CD8-positive, alpha-beta memory T cell (primary cell): ENCODE results near the gene FAM131B. TPM values are rescaled to one million over a fixed set of nuclear protein-coding genes. Genes with fewer than 3 reads are reported as not detected.

Experiments used
- CTCF ChIA-PET: fragments of 350-600 bp; sonication (Branson Sonifier 250); formaldehyde crosslinking; loops from one replicate; lab custom pipeline; 2021; ENCODE audit warnings: antibody characterized with exemption; lab: Charles Lee
- POLR2A ChIA-PET: fragments of 350-600 bp; sonication (Branson Sonifier 250); formaldehyde crosslinking; loops from one replicate; lab custom pipeline; 2021; ENCODE audit warnings: antibody characterized with exemption; lab: Charles Lee
- DNase-seq, 5 donors: peaks; one replicate each; pipeline versions ENCODE4 v3.0.0 to v3.0.0-alpha.2; 2020 to 2022; ENCODE audit warnings: mixed read lengths in 1 of 5
- H3K27ac ChIP-seq: one replicate; pipeline ENCODE4 v1.7.0; 2013; ENCODE audit warnings: low read depth, mild to moderate bottlenecking, low read length, moderate library complexity
- H3K27me3 ChIP-seq: 2 replicates; pipeline ENCODE4 v1.7.0; 2013; ENCODE audit warnings: low read length, mild to moderate bottlenecking; ENCODE audit not compliant: insufficient read depth, poor library complexity, severe bottlenecking
- H3K36me3 ChIP-seq: 2 replicates; pipeline ENCODE4 v1.7.0; 2013; ENCODE audit warnings: mild to moderate bottlenecking, low read length, moderate library complexity; ENCODE audit not compliant: insufficient read depth
- H3K4me1 ChIP-seq: 2 replicates; pipeline ENCODE4 v1.7.0; 2013; ENCODE audit warnings: mild to moderate bottlenecking, low read length, moderate library complexity; ENCODE audit not compliant: insufficient read depth
- H3K4me3 ChIP-seq: 2 replicates; pipeline ENCODE4 v1.7.0; 2013; ENCODE audit warnings: mild to moderate bottlenecking, low read length
- H3K9me3 ChIP-seq: 2 replicates; pipeline ENCODE4 v1.7.0; 2013; ENCODE audit warnings: mild to moderate bottlenecking, low read length
- H3K27ac Mint-ChIP-seq, 8 donors: one replicate each; pipeline ENCODE4 v1.8.0; 2020 to 2021; ENCODE audit warnings: mixed read lengths in 8 of 8, mild to moderate bottlenecking in 6 of 8, inconsistent platforms in 3 of 8, moderate library complexity in 3 of 8
- H3K27me3 Mint-ChIP-seq, 2 donors: one replicate each; pipeline ENCODE4 v1.8.0; 2020 to 2021; ENCODE audit warnings: mixed read lengths in 2 of 2, mild to moderate bottlenecking in 1 of 2, moderate library complexity in 1 of 2
- H3K36me3 Mint-ChIP-seq, 3 donors: one replicate each; pipeline ENCODE4 v1.8.0; 2020 to 2021; ENCODE audit warnings: mixed read lengths in 3 of 3, inconsistent platforms in 1 of 3, mild to moderate bottlenecking in 1 of 3
- H3K4me1 Mint-ChIP-seq, 3 donors: one replicate each; pipeline ENCODE4 v1.8.0; 2020 to 2021; ENCODE audit warnings: mixed read lengths in 3 of 3, inconsistent platforms in 1 of 3, mild to moderate bottlenecking in 1 of 3
- H3K4me3 Mint-ChIP-seq, 7 donors: one replicate each; pipeline ENCODE4 v1.8.0; 2020 to 2021; ENCODE audit warnings: mixed read lengths in 7 of 7, mild to moderate bottlenecking in 6 of 7, moderate library complexity in 4 of 7, inconsistent platforms in 2 of 7
- H3K9me3 Mint-ChIP-seq, 5 donors: one replicate each; pipeline ENCODE4 v1.8.0; 2020 to 2022; ENCODE audit warnings: mixed read lengths in 5 of 5, mild to moderate bottlenecking in 3 of 5, moderate library complexity in 2 of 5, inconsistent platforms in 1 of 5
- polyA plus RNA-seq: library from polyadenylated mRNA; unstranded; fragments of 300-500 nt; fragmentation: Illumina TruSeq; gene quantifications from one replicate; pipeline ENCODE4 v1.2.3, GENCODE V29; 2021
- total RNA-seq, 2 experiments: library from RNA; stranded (reverse); gene quantifications; one replicate each; pipeline ENCODE4 v1.2.3, GENCODE V29; 2021

Gene FAM131B
- total and polyA plus RNA-seq, 3 experiments from 2014 or later: 1.6 to 2.8 (median 2.4) TPM

- Histone ChIP-seq H3K4me1 (peaks cover 6% of the 10 kb centered on the region), H3K27me3 (no peaks in the 10 kb centered on the region), H3K9me3 (no peaks in the 10 kb centered on the region), H3K36me3 (peaks cover 58% of the 10 kb centered on the region), H3K27ac (no peak overlapping the region), H3K4me3 (no peak overlapping the region)
- Mint-ChIP-seq H3K27ac (peak overlapping the region in 6 of 8 donors; percentile 1 to 84 (median 38)), H3K4me1 (peaks cover 25 to 50% (median 33%) of the 10 kb centered on the region in 3 donors), H3K27me3 (no peaks in the 10 kb centered on the region), H3K9me3 (peaks cover 0 to 3% (median 0%) of the 10 kb centered on the region in 5 donors), H3K36me3 (peaks cover 26 to 74% (median 42%) of the 10 kb centered on the region in 3 donors), H3K4me3 (peak overlapping the region in 1 of 7 donors; percentile 6)
- ChIA-PET POLR2A (no interaction called here), CTCF (interaction anchor here (0.8 to 4.4 kb wide), 13 partner anchors 10 to 250 kb away, joined by 3 to 47 read pairs (median 4); partner anchors contain the start of gene CASP2)
- peak; percentile 40 to 73 (median 44) for DNase-seq
These were observed 57.0 kb downstream of the FAM131B start for GRCh38 chr7:143305423-143306070.

- Mint-ChIP-seq H3K27me3 (no peaks in the 10 kb centered on the region), H3K36me3 (peaks cover 31 to 80% (median 44%) of the 10 kb centered on the region in 3 donors), H3K27ac (peak overlapping the region in 3 of 8 donors; percentile 57 to 87 (median 84)), H3K9me3 (no peaks in the 10 kb centered on the region), H3K4me3 (no peak overlapping the region), H3K4me1 (peaks cover 22 to 50% (median 33%) of the 10 kb centered on the region in 3 donors)
- Histone ChIP-seq H3K4me1 (peaks cover under 1% of the 10 kb centered on the region), H3K36me3 (peaks cover 64% of the 10 kb centered on the region), H3K27ac (no peak overlapping the region), H3K27me3 (no peaks in the 10 kb centered on the region), H3K9me3 (no peaks in the 10 kb centered on the region), H3K4me3 (no peak overlapping the region)
- DNase-seq: no peak
- ChIA-PET POLR2A (no interaction called here), CTCF (interaction anchor here (1.0 to 4.4 kb wide), 9 partner anchors 17 to 76 kb away, joined by 3 to 47 read pairs (median 5); partner anchors contain the start of gene CASP2)
These were observed 57.6 kb downstream of the FAM131B start for GRCh38 chr7:143304938-143305337.

DNA sequence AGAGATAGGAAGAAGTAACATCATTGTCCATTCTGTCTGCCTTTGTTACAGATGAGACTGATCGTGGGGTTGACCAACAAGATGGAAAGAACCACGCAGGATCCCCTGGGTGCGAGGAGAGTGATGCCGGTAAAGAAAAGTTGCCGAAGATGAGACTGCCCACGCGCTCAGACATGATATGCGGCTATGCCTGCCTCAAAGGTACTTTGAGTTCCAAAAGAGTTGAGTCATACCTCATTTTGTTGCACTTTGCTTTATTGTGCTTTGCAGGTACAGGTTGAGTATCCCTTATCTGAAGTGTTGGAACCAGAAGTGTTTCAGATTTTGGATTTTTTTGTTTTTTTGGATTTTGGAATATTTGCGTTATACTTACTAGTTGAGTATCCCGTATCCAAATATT is 58.8 kb downstream of the FAM131B start:
- H3K4me1 Mint-ChIP-seq: peaks cover 27 to 54% (median 37%) of the 10 kb centered on the region in 3 donors
- POLR2A ChIA-PET: no interaction called here

More for the DNA sequence above, 58.8 kb downstream of the FAM131B start:
- H3K36me3 ChIP-seq: peaks cover 75% of the 10 kb centered on the region
- no peak for DNase-seq
- Mint-ChIP-seq H3K36me3 (peaks cover 35 to 88% (median 47%) of the 10 kb centered on the region in 3 donors), H3K27me3 (no peaks in the 10 kb centered on the region), H3K9me3 (no peaks in the 10 kb centered on the region), H3K4me3 (no peak overlapping the region), H3K27ac (peak overlapping the region in 1 of 8 donors; percentile 21)
- H3K4me1 ChIP-seq: peaks cover 6% of the 10 kb centered on the region
- CTCF ChIA-PET: interaction anchor here (4.4 kb wide), 1 partner anchor 63 kb away, joined by 47 read pairs; no protein-coding TSS in a partner anchor
- H3K9me3 ChIP-seq: no peaks in the 10 kb centered on the region
- no peak overlapping the region for H3K27ac ChIP-seq
- no peak overlapping the region for H3K4me3 ChIP-seq
- no peaks in the 10 kb centered on the region for H3K27me3 ChIP-seq

Other genes with a start within 250 kb of the FAM131B start
- gene PIP, start 230.6 kb downstream of the FAM131B start, total RNA-seq: not detected
- not detected for gene PIP, start 230.6 kb downstream of the FAM131B start, polyA plus RNA-seq
- not detected for gene TAS2R39, start 179.3 kb downstream of the FAM131B start, total RNA-seq
- not detected for gene TAS2R39, start 179.3 kb downstream of the FAM131B start, polyA plus RNA-seq
- gene TAS2R40, start 140.7 kb downstream of the FAM131B start, total RNA-seq: not detected
- not detected for gene TAS2R40, start 140.7 kb downstream of the FAM131B start, polyA plus RNA-seq
- 100 to 1,000 TPM; 147 to 151 TPM for gene GSTK1, start 99.3 kb downstream of the FAM131B start, total RNA-seq
- gene GSTK1, start 99.3 kb downstream of the FAM131B start, polyA plus RNA-seq: 532 TPM
- gene TMEM139, start 77.8 kb downstream of the FAM131B start, total RNA-seq: under 1 TPM; 0.84 to 0.90 TPM
- gene TMEM139, start 77.8 kb downstream of the FAM131B start, polyA plus RNA-seq: 0.87 TPM
- gene CASP2, start 74.4 kb downstream of the FAM131B start, total RNA-seq: 100 to 1,000 TPM; 105 to 107 TPM
- 23.0 TPM for gene CASP2, start 74.4 kb downstream of the FAM131B start, polyA plus RNA-seq
- under 1 TPM in 1 of 2 experiments, not detected in 1; 0.11 TPM for gene CLCN1, start 46.6 kb downstream of the FAM131B start, total RNA-seq
- gene CLCN1, start 46.6 kb downstream of the FAM131B start, polyA plus RNA-seq: not detected
- gene ZYX, start 18.6 kb upstream of the FAM131B start, total RNA-seq: 100 to 1,000 TPM; 101 to 104 TPM
- gene ZYX, start 18.6 kb upstream of the FAM131B start, polyA plus RNA-seq: 143 TPM
- 1 to 10 TPM; 2.8 to 3.1 TPM for gene EPHA1, start 46.1 kb upstream of the FAM131B start, total RNA-seq
- 4.6 TPM for gene EPHA1, start 46.1 kb upstream of the FAM131B start, polyA plus RNA-seq
- gene TAS2R60, start 80.7 kb upstream of the FAM131B start, total RNA-seq: not detected
- gene TAS2R60, start 80.7 kb upstream of the FAM131B start, polyA plus RNA-seq: not detected
- gene TAS2R41, start 115.2 kb upstream of the FAM131B start, total RNA-seq: not detected
- gene TAS2R41, start 115.2 kb upstream of the FAM131B start, polyA plus RNA-seq: not detected
- gene CTAGE15, start 209.1 kb upstream of the FAM131B start, total RNA-seq: under 1 TPM in 1 of 2 experiments, not detected in 1; 0.44 TPM
- 0.29 TPM for gene CTAGE15, start 209.1 kb upstream of the FAM131B start, polyA plus RNA-seq